DMS 273 (cell line): ENCODE results near the gene RPRD2.
"Not testable (repeated sequence)": the region's sequence is repeated elsewhere in the genome, so short reads cannot be mapped to it uniquely, and the experiment has no call there.

Experiments used
- DNase-seq: peaks from one replicate; lab custom pipeline; 2025; ENCODE audit not compliant: unreplicated experiment; lab: John Stamatoyannopoulos, UW

The RPRD2 gene

GRCh38 chr1:150388241-150388640 is 24.3 kb downstream of the RPRD2 start:
- no peak for DNase-seq

- no peak for DNase-seq
These were observed 25.7 kb downstream of the RPRD2 start for GRCh38 chr1:150389650-150390049.

GRCh38 chr1:150392627-150393026 is 28.7 kb downstream of the RPRD2 start:
- no peak for DNase-seq

GRCh38 chr1:150395115-150395514 is 31.2 kb downstream of the RPRD2 start:
- not testable (repeated sequence) for DNase-seq

GRCh38 chr1:150397392-150398032 is 33.6 kb downstream of the RPRD2 start:
- DNase-seq = no peak

- DNase-seq = no peak
These were observed 40.5 kb downstream of the RPRD2 start for GRCh38 chr1:150404465-150404864.

- DNase-seq = no peak
These were observed 41.7 kb downstream of the RPRD2 start for GRCh38 chr1:150405660-150406059.

- DNase-seq = no peak
These were observed 42.5 kb downstream of the RPRD2 start for GRCh38 chr1:150406483-150406882.

GRCh38 chr1:150407330-150407729 is 43.4 kb downstream of the RPRD2 start:
- no peak for DNase-seq

- no peak for DNase-seq
These were observed 44.9 kb downstream of the RPRD2 start for GRCh38 chr1:150408800-150409199.

- no peak for DNase-seq
These were observed 45.8 kb downstream of the RPRD2 start for GRCh38 chr1:150409504-150410362.

- DNase-seq = no peak
These were observed 46.7 kb downstream of the RPRD2 start for GRCh38 chr1:150410582-150411101.

GRCh38 chr1:150414592-150414991 is 50.6 kb downstream of the RPRD2 start:
- no peak for DNase-seq

GRCh38 chr1:150415800-150416199 is 51.9 kb downstream of the RPRD2 start:
- no peak for DNase-seq

GRCh38 chr1:150420560-150421265 is 56.8 kb downstream of the RPRD2 start:
- DNase-seq = peak; percentile 36

GRCh38 chr1:150422541-150422940 is 58.6 kb downstream of the RPRD2 start:
- DNase-seq = no peak

GRCh38 chr1:150429805-150430204 is 65.9 kb downstream of the RPRD2 start:
- peak; percentile 30 for DNase-seq

- peak; percentile 89 for DNase-seq
These were observed 77.2 kb downstream of the RPRD2 start for GRCh38 chr1:150441121-150441520.

- no peak for DNase-seq
These were observed 80.3 kb downstream of the RPRD2 start for GRCh38 chr1:150444232-150444631.

GRCh38 chr1:150456146-150456647 is 92.2 kb downstream of the RPRD2 start:
- no peak for DNase-seq

- DNase-seq = peak; percentile 100
These were observed 100.5 kb downstream of the RPRD2 start for GRCh38 chr1:150464422-150464826.
